ENCODE measurements around the gene ORC2. TPM values are rescaled to one million over a fixed set of nuclear protein-coding genes. Genes with fewer than 3 reads are reported as not detected.

Gene ORC2
- total RNA-seq, 1 experiment from 2014 or later = 12.0 TPM

- no peak for DNase-seq (ENCODE audit: low read depth, low spot score)
- in situ Hi-C loops (cut with HindIII; ENCODE audit: low pct_unique_long_range_greater_than_20kb, low sequenced_read_pairs) = no loop called here
Measured at GRCh38 chr2:200877443-200877842, 86.0 kb downstream of the ORC2 start.

GRCh38 chr2:200873560-200873959 is 89.9 kb downstream of the ORC2 start:
- in situ Hi-C loops (cut with HindIII; ENCODE audit: low pct_unique_long_range_greater_than_20kb, low sequenced_read_pairs) = no loop called here
- no peak for DNase-seq (ENCODE audit: low read depth, low spot score)

GRCh38 chr2:200871151-200871550 is 92.3 kb downstream of the ORC2 start:
- no peak for DNase-seq (ENCODE audit: low read depth, low spot score)
- in situ Hi-C loops (cut with HindIII; ENCODE audit: low pct_unique_long_range_greater_than_20kb, low sequenced_read_pairs) = no loop called here

GRCh38 chr2:200869014-200869413 is 94.4 kb downstream of the ORC2 start:
- DNase-seq (ENCODE audit: low read depth, low spot score) = no peak
- in situ Hi-C loops (cut with HindIII; ENCODE audit: low pct_unique_long_range_greater_than_20kb, low sequenced_read_pairs) = no loop called here

- in situ Hi-C loops (cut with HindIII; ENCODE audit: low pct_unique_long_range_greater_than_20kb, low sequenced_read_pairs) = no loop called here
- peak; percentile 92 for DNase-seq (ENCODE audit: low read depth, low spot score)
Measured at GRCh38 chr2:200864176-200865034, 99.1 kb downstream of the ORC2 start, which contains the start of gene CLK1. TSS of gene CLK1 (minus strand) at chr2:200864658. CDS start at chr2:200861862, 2,796 bp downstream.

GRCh38 chr2:200863782-200864175 is 99.7 kb downstream of the ORC2 start:
- DNase-seq (ENCODE audit: low read depth, low spot score) = no peak
- in situ Hi-C loops (cut with HindIII; ENCODE audit: low pct_unique_long_range_greater_than_20kb, low sequenced_read_pairs) = no loop called here

GRCh38 chr2:200862532-200863000 is 100.9 kb downstream of the ORC2 start:
- in situ Hi-C loops (cut with HindIII; ENCODE audit: low pct_unique_long_range_greater_than_20kb, low sequenced_read_pairs) = no loop called here
- DNase-seq (ENCODE audit: low read depth, low spot score) = peak; percentile 66

GRCh38 chr2:200861617-200862155 is 101.8 kb downstream of the ORC2 start:
- in situ Hi-C loops (cut with HindIII; ENCODE audit: low pct_unique_long_range_greater_than_20kb, low sequenced_read_pairs) = no loop called here

GRCh38 chr2:200860092-200860795 is 103.2 kb downstream of the ORC2 start:
- DNase-seq (ENCODE audit: low read depth, low spot score) = peak; percentile 58
- in situ Hi-C loops (cut with HindIII; ENCODE audit: low pct_unique_long_range_greater_than_20kb, low sequenced_read_pairs) = no loop called here

More at GRCh38 chr2:200861617-200862155, 101.8 kb downstream of the ORC2 start:
- DNase-seq (ENCODE audit: low read depth, low spot score) = no peak

Small RNA genes lying within 50 kb of the gene (small RNA-seq; reads per million reads assigned to genes)
- gene RF00019 = 0 reads per million in 2 experiments
- 0 reads per million in 2 experiments for gene RNU6-312P
- 0 reads per million in 2 experiments for gene RNU6-762P

Other genes starting within 250 kb of the ORC2 start
- 375 and 377 TPM in 2 replicates for gene BZW1, start 151.8 kb downstream of the ORC2 start, total RNA-seq (2014; rRNA removed; shearing (Covaris generic))
- gene CLK1, start 99.0 kb downstream of the ORC2 start, total RNA-seq (2014; rRNA removed; shearing (Covaris generic)) = 66.8 and 67.0 TPM in 2 replicates
- gene PPIL3, start 74.6 kb downstream of the ORC2 start, total RNA-seq (2014; rRNA removed; shearing (Covaris generic)) = 33.0 and 35.8 TPM in 2 replicates
- 48.8 and 54.2 TPM in 2 replicates for gene NIF3L1, start 74.3 kb downstream of the ORC2 start, total RNA-seq (2014; rRNA removed; shearing (Covaris generic))
- gene HYCC2, start 108.0 kb upstream of the ORC2 start, total RNA-seq (2014; rRNA removed; shearing (Covaris generic)) = 8.7 and 8.8 TPM in 2 replicates
- 161 and 184 TPM in 2 replicates for gene NDUFB3, start 108.3 kb upstream of the ORC2 start, total RNA-seq (2014; rRNA removed; shearing (Covaris generic))
- gene CFLAR, start 152.5 kb upstream of the ORC2 start, total RNA-seq (2014; rRNA removed; shearing (Covaris generic)) = 35.2 and 38.5 TPM in 2 replicates
- gene CASP10, start 219.5 kb upstream of the ORC2 start, total RNA-seq (2014; rRNA removed; shearing (Covaris generic)) = 4.1 and 4.6 TPM in 2 replicates

Measured in SK-MEL-5 (cell line).